HCT116 (cell line): ENCODE measurements around the gene FGF14. TPM values are rescaled to one million over a fixed set of nuclear protein-coding genes. Genes with fewer than 3 reads are reported as not detected.

Experiments
- ATAC-seq: fragments of 200-7000 bp; cut with Tn5 transposase; 2 replicates; pipeline ENCODE4 v1.9.1; 2020; ENCODE audit warnings: mild to moderate bottlenecking, moderate library complexity
- BruUV-seq: library from RNA; stranded (reverse); fragments of 400-500 nt; replicated peaks from 2 replicates; lab custom pipeline; 2021; lab: Mats Ljungman, UMichigan
- CTCF ChIA-PET: fragments of 300-600 bp; sonication (Branson Sonifier 250); formaldehyde crosslinking; loops from one replicate; lab custom pipeline; 2021; ENCODE audit warnings: antibody characterized with exemption; lab: Charles Lee
- POLR2A ChIA-PET: fragments of 300-600, 350-600 bp; sonication (Branson Sonifier 250); formaldehyde crosslinking; loops from one replicate; lab custom pipeline; 2021; ENCODE audit warnings: antibody characterized with exemption; lab: Charles Lee
- RAD21 ChIA-PET, 2 experiments: fragments of 300-600 bp; sonication (Branson Sonifier 250); formaldehyde crosslinking; loops; one replicate each; lab custom pipeline; 2023; ENCODE audit warnings: low total read pairs in 2 of 2; ENCODE audit not compliant: uncharacterized antibody in 2 of 2, unreplicated experiment in 2 of 2, low non-redundant PET in 1 of 2; lab: Charles Lee
- DNase-seq: peaks from one replicate; pipeline ENCODE4 v3.0.0-alpha.2; 2010; ENCODE audit warnings: low read depth, low spot score
- H2AFZ ChIP-seq: fragments of 200-600 bp; shearing (Covaris generic), sonication (generic); 2 replicates; pipeline ENCODE4 v1.6.1; 2017; ENCODE audit warnings: low read depth, mixed run types, mixed read lengths, antibody characterized with exemption, low read length; ENCODE audit not compliant: poor library complexity, severe bottlenecking
- H3K27ac ChIP-seq: 2 replicates; pipeline ENCODE4 v1.5.1; 2012; ENCODE audit warnings: low read depth, low read length
- H3K27me3 ChIP-seq: fragments of 200-600 bp; sonication (generic); 2 replicates; pipeline ENCODE4 v1.6.1; 2016; ENCODE audit warnings: mixed run types, low read length, mixed read lengths; ENCODE audit not compliant: insufficient read depth
- H3K36me3 ChIP-seq, 2 experiments: fragments of 200-500 bp in 1 of 2; fragments of 200-600 bp in 1 of 2; sonication (Bioruptor generic) in 1 of 2; sonication (generic) in 1 of 2; 2 replicates each; pipeline versions ENCODE4 v1.5.1 to v1.6.1; 2014 to 2016; ENCODE audit warnings: low read length in 2 of 2, inconsistent platforms in 1 of 2, mixed read lengths in 1 of 2, mixed run types in 1 of 2; ENCODE audit not compliant: insufficient read depth in 2 of 2, control insufficient read depth in 1 of 2
- H3K4me1 ChIP-seq, 2 experiments: fragments of 200-600 bp in 1 of 2; sonication (generic) in 1 of 2; 2 replicates each; pipeline versions ENCODE4 v1.5.1 to v1.6.1; 2012 to 2017; ENCODE audit warnings: low read length in 2 of 2, inconsistent platforms in 1 of 2, mild to moderate bottlenecking in 1 of 2, mixed read lengths in 1 of 2, mixed run types in 1 of 2, moderate library complexity in 1 of 2; ENCODE audit not compliant: insufficient read depth in 2 of 2, control insufficient read depth in 1 of 2
- H3K4me2 ChIP-seq: fragments of 200-600 bp; sonication (generic); 2 replicates; pipeline ENCODE4 v1.6.1; 2017; ENCODE audit warnings: mixed run types, low read length, mixed read lengths
- H3K4me3 ChIP-seq, 2 experiments: fragments of 200-600 bp in 1 of 2; sonication (generic) in 1 of 2; replicated peaks in 1 of 2; 2 replicates each; pipeline ENCODE4 v1.5.1; 2011 to 2016; ENCODE audit warnings: low read length in 2 of 2, control low read depth in 1 of 2, low read depth in 1 of 2, mild to moderate bottlenecking in 1 of 2, mixed read lengths in 1 of 2, mixed run types in 1 of 2
- H3K79me2 ChIP-seq: fragments of 200-600 bp; sonication (generic); 2 replicates; pipeline ENCODE4 v1.6.1; 2017; ENCODE audit warnings: mild to moderate bottlenecking, mixed run types, low read length, moderate library complexity, mixed read lengths; ENCODE audit not compliant: insufficient read depth
- H3K9ac ChIP-seq: fragments of 200-600 bp; sonication (generic); 2 replicates; pipeline ENCODE4 v1.6.1; 2016; ENCODE audit warnings: low read length, mixed read lengths
- H3K9me2 ChIP-seq: fragments of 200-600 bp; sonication (generic), shearing (Covaris generic); 2 replicates; pipeline ENCODE4 v1.6.1; 2017; ENCODE audit warnings: mixed run types, mild to moderate bottlenecking, moderate library complexity; ENCODE audit not compliant: insufficient read depth
- H3K9me3 ChIP-seq, 2 experiments: fragments of 200-500 bp in 1 of 2; fragments of 200-600 bp in 1 of 2; sonication (Bioruptor generic) in 1 of 2; sonication (generic) in 1 of 2; 2 replicates each; pipeline ENCODE4 v1.6.1; 2014 to 2017; ENCODE audit warnings: low read length in 2 of 2, mixed read lengths in 2 of 2, inconsistent platforms in 1 of 2, low read depth in 1 of 2, mild to moderate bottlenecking in 1 of 2, mixed run types in 1 of 2, moderate library complexity in 1 of 2; ENCODE audit not compliant: control insufficient read depth in 1 of 2, insufficient read depth in 1 of 2
- H4K20me1 ChIP-seq: fragments of 200-600 bp; sonication (generic), shearing (Covaris generic); 2 replicates; pipeline ENCODE4 v1.6.1; 2017; ENCODE audit warnings: mixed run types, mild to moderate bottlenecking, moderate library complexity; ENCODE audit not compliant: insufficient read depth
- CEBPB ChIP-seq: IDR thresholded peaks from 2 replicates; pipeline ENCODE4 v1.6.1; 2012; ENCODE audit warnings: low read depth
- ELF1 ChIP-seq: IDR thresholded peaks from 2 replicates; pipeline ENCODE4 v1.6.1; 2012; ENCODE audit warnings: low read depth, borderline replicate concordance
- EZH2phosphoT487 ChIP-seq: fragments of 200-600 bp; IDR thresholded peaks from 2 replicates; pipeline ENCODE4 v1.6.1; 2018; ENCODE audit warnings: antibody characterized with exemption, borderline replicate concordance
- FOSL1 ChIP-seq: IDR thresholded peaks from 2 replicates; pipeline ENCODE4 v1.6.1; 2012; ENCODE audit warnings: low read depth
- SIN3A ChIP-seq: IDR thresholded peaks from 2 replicates; pipeline ENCODE4 v1.6.1; 2012; ENCODE audit warnings: low read depth
- SRF ChIP-seq: IDR thresholded peaks from 2 replicates; pipeline ENCODE4 v1.6.1; 2012; ENCODE audit warnings: low read depth
- TCF7L2 ChIP-seq: IDR thresholded peaks from 2 replicates; pipeline ENCODE4 v1.7.0; 2011; ENCODE audit warnings: borderline replicate concordance, inconsistent platforms; ENCODE audit not compliant: insufficient read depth, insufficient read length; ENCODE audit errors: extremely low read depth
- intact Hi-C: fragments of 100-400 bp; cut with micrococcal nuclease; formaldehyde crosslinking; loops from 2 replicates; pipeline ENCODE4 v1.10.0; 2022
- total RNA-seq: library from RNA; stranded (reverse); gene quantifications from one replicate; pipeline ENCODE4 v1.2.1, GENCODE V29; 2021; ENCODE audit not compliant: unreplicated experiment
- TF ChIP-seq, protein P1 (sequence below): IDR thresholded peaks from 2 replicates; pipeline ENCODE4 v1.6.1; 2012
- TF ChIP-seq, protein P2 (sequence below), 3 experiments: fragments of 200-600 bp in 1 of 3; sonication (generic) in 1 of 3; IDR thresholded peaks in 2 of 3; conservative IDR thresholded peaks in 1 of 3; 2 replicates each; pipeline ENCODE4 v1.5.1; 2012 to 2017; ENCODE audit warnings: low read depth in 2 of 3, low read length in 2 of 3, antibody characterized with exemption in 1 of 3, borderline replicate concordance in 1 of 3, control low read depth in 1 of 3, mild to moderate bottlenecking in 1 of 3, mixed read lengths in 1 of 3, mixed run types in 1 of 3, moderate library complexity in 1 of 3; ENCODE audit not compliant: insufficient read depth in 1 of 3

FGF14 gene
- total RNA-seq, 1 experiment from 2014 or later, result not detected

GRCh38 chr13:102293723-102294122, 108.1 kb downstream of the FGF14 start:
- no peaks in the 10 kb centered on the region for H3K79me2 ChIP-seq
- no peaks in the 10 kb centered on the region for H3K27me3 ChIP-seq
- CTCF ChIA-PET, result no interaction called here
- TF ChIP-seq FOSL1 (no peak), SRF (no peak), CEBPB (no peak), EZH2phosphoT487 (no peak)
- TF ChIP-seq, all 23 proteins: peak for 0
- no peak overlapping the region for H3K27ac ChIP-seq
- H4K20me1 ChIP-seq, result no peaks in the 10 kb centered on the region
- no peak overlapping the region for H3K9ac ChIP-seq
- no peak overlapping the region for H2AFZ ChIP-seq
- H3K4me1 ChIP-seq, result no peaks in the 10 kb centered on the region
- intact Hi-C loops, result no loop called here
- H3K9me3 ChIP-seq, result no peaks in the 10 kb centered on the region
- DNase-seq (no peak), ATAC-seq (no peak)
- no peak overlapping the region for H3K4me3 ChIP-seq
- H3K9me2 ChIP-seq, result no peaks in the 10 kb centered on the region
- POLR2A ChIA-PET, result no interaction called here
- H3K36me3 ChIP-seq, result no peaks in the 10 kb centered on the region
- H3K4me2 ChIP-seq, result no peak overlapping the region
- BruUV-seq, result no TSS peak
- RAD21 ChIA-PET, result no interaction called here

DNA sequence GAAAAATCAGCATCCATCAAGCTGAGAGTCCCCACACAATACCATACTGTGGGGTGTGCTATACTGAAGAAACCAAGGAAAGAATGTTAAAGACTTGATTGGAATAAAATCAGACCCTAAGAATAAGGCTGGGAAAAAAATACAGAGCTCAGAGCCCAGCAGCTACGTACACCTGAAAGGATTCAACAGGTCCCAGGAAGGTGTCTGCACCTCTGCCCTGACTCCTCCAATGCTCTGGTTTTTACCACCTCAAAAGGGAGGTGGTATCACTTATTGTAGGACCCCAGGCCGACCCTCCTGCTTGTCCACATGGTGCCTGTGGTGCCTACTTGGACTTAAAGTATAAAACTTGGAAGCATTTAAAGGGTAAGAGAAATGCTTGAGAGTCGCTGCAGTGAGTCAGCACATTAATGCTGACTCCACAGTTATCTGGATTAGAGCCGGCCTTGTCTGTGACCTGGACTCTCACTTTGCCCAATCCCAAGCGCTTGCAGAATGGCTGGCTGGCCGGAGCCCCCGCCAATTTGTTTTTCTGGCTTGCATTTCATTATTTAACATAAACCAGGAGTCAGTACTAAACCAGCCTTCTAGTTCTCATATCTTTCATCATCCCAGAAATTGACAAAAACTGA, 110.1 kb downstream of the FGF14 start:
- no peak overlapping the region for H3K4me3 ChIP-seq
- H3K9me2 ChIP-seq, result no peaks in the 10 kb centered on the region
- H2AFZ ChIP-seq, result no peak overlapping the region
- BruUV-seq, result no TSS peak
- H3K4me1 ChIP-seq, result no peaks in the 10 kb centered on the region
- ChIA-PET CTCF (no interaction called here), RAD21 (no interaction called here), POLR2A (no interaction called here)
- H4K20me1 ChIP-seq, result no peaks in the 10 kb centered on the region
- no peak overlapping the region for H3K9ac ChIP-seq
- DNase-seq (no peak), ATAC-seq (no peak)
- TF ChIP-seq, protein P1, sequence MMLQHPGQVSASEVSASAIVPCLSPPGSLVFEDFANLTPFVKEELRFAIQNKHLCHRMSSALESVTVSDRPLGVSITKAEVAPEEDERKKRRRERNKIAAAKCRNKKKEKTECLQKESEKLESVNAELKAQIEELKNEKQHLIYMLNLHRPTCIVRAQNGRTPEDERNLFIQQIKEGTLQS, result no peak
- no peak for TF ChIP-seq ELF1
- TF ChIP-seq, protein P2, sequence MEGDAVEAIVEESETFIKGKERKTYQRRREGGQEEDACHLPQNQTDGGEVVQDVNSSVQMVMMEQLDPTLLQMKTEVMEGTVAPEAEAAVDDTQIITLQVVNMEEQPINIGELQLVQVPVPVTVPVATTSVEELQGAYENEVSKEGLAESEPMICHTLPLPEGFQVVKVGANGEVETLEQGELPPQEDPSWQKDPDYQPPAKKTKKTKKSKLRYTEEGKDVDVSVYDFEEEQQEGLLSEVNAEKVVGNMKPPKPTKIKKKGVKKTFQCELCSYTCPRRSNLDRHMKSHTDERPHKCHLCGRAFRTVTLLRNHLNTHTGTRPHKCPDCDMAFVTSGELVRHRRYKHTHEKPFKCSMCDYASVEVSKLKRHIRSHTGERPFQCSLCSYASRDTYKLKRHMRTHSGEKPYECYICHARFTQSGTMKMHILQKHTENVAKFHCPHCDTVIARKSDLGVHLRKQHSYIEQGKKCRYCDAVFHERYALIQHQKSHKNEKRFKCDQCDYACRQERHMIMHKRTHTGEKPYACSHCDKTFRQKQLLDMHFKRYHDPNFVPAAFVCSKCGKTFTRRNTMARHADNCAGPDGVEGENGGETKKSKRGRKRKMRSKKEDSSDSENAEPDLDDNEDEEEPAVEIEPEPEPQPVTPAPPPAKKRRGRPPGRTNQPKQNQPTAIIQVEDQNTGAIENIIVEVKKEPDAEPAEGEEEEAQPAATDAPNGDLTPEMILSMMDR (IDR thresholded peaks at IDR 0.05 in 2 of 3, conservative IDR thresholded peaks at IDR 0.05 in 1 of 3; ENCODE audit: borderline replicate concordance in 1 of 3, insufficient read depth in 1 of 3, low read depth in 2 of 3, low read length in 2 of 3), result no peak
- no peak for TF ChIP-seq TCF7L2
- TF ChIP-seq SIN3A, result no peak
- no peaks in the 10 kb centered on the region for H3K36me3 ChIP-seq
- H3K4me2 ChIP-seq, result no peak overlapping the region
- H3K79me2 ChIP-seq, result no peaks in the 10 kb centered on the region
- H3K9me3 ChIP-seq, result peaks cover 0 to 4% of the 10 kb centered on the region in 2 experiments; a peak in 1 of 4 replicates
- no peaks in the 10 kb centered on the region for H3K27me3 ChIP-seq
- H3K27ac ChIP-seq, result no peak overlapping the region
- intact Hi-C loops, result no loop called here
